Neural progenitor cell (in vitro differentiated cells): ENCODE measurements around the gene RXRA.

Experiments
- EZH2 ChIP-seq: fragments of 200-600 bp; sonication (generic); IDR thresholded peaks from 2 replicates; pipeline ENCODE4 v1.6.1; 2017; ENCODE audit warnings: antibody characterized with exemption, mild to moderate bottlenecking, moderate library complexity
- EZH2phosphoT487 ChIP-seq: fragments of 200-600 bp; sonication (generic); IDR thresholded peaks from 2 replicates; pipeline ENCODE4 v1.6.1; 2017; ENCODE audit warnings: antibody characterized with exemption
- TF ChIP-seq, protein P1 (sequence below): fragments of 200-600 bp; sonication (generic); IDR thresholded peaks from 2 replicates; pipeline ENCODE4 v1.5.1; 2017; ENCODE audit warnings: antibody characterized with exemption, mild to moderate bottlenecking

DNA sequence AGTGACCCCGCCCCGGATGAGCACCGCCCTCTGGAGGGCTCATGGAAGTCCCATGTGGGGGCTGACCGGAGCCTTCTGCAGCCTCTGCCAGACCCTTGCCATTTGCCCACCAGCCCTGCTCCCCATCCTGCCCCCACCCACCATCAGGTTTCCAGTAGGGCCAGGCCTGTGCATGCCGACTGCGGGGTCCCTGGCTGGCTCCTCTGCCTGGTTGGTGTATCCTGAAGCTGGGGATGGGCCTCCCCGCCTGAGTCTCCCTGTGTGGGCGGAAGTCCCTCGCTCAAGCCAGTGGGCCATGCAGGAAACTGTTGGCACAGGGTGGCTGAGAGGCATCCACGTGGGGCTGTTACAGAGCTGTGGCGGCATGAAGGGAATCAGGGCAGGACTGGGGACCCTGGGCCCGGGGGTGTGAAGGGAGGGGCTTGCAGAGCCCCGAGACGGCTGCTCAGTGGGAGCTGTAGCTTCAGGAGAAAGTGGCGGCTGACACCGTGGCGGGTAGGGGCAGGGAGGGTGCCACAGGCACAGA, 88.7 kb downstream of the RXRA start:
- TF ChIP-seq, protein P1, sequence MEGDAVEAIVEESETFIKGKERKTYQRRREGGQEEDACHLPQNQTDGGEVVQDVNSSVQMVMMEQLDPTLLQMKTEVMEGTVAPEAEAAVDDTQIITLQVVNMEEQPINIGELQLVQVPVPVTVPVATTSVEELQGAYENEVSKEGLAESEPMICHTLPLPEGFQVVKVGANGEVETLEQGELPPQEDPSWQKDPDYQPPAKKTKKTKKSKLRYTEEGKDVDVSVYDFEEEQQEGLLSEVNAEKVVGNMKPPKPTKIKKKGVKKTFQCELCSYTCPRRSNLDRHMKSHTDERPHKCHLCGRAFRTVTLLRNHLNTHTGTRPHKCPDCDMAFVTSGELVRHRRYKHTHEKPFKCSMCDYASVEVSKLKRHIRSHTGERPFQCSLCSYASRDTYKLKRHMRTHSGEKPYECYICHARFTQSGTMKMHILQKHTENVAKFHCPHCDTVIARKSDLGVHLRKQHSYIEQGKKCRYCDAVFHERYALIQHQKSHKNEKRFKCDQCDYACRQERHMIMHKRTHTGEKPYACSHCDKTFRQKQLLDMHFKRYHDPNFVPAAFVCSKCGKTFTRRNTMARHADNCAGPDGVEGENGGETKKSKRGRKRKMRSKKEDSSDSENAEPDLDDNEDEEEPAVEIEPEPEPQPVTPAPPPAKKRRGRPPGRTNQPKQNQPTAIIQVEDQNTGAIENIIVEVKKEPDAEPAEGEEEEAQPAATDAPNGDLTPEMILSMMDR = no peak
- no peak for TF ChIP-seq EZH2
- TF ChIP-seq EZH2phosphoT487 = no peak
